Smooth muscle cell (in vitro differentiated cells): Measurements from ENCODE around the gene BAHCC1. TPM values are rescaled to one million over a fixed set of nuclear protein-coding genes. Genes with fewer than 3 reads are reported as not detected.

Source experiments
- DNase-seq: peaks from one replicate; lab custom pipeline; 2025; ENCODE audit not compliant: unreplicated experiment; lab: John Stamatoyannopoulos, UW
- H2AFZ ChIP-seq: fragments of 200-600 bp; sonication (generic); 2 replicates; pipeline ENCODE4 v1.6.0; 2016; ENCODE audit warnings: antibody characterized with exemption, low read depth, mild to moderate bottlenecking
- H3F3A ChIP-seq: fragments of 200-600 bp; sonication (generic); 2 replicates; pipeline ENCODE4 v1.6.0; 2017; ENCODE audit warnings: antibody characterized with exemption, low read depth
- H3K27ac ChIP-seq: fragments of 200-600 bp; sonication (generic); 2 replicates; pipeline ENCODE4 v1.5.1; 2016; ENCODE audit warnings: low read depth, mild to moderate bottlenecking
- H3K27me3 ChIP-seq: fragments of 200-600 bp; sonication (generic); 2 replicates; pipeline ENCODE4 v1.6.1; 2016; ENCODE audit warnings: low read depth, mild to moderate bottlenecking
- H3K36me3 ChIP-seq: fragments of 200-600 bp; sonication (generic); 2 replicates; pipeline ENCODE4 v1.5.1; 2016; ENCODE audit warnings: low read depth
- H3K4me1 ChIP-seq: fragments of 200-600 bp; sonication (generic); 2 replicates; pipeline ENCODE4 v1.5.1; 2016; ENCODE audit warnings: low read depth
- H3K4me2 ChIP-seq: fragments of 200-600 bp; sonication (generic); 2 replicates; pipeline ENCODE4 v1.6.0; 2016; ENCODE audit warnings: mild to moderate bottlenecking
- H3K4me3 ChIP-seq: fragments of 200-600 bp; sonication (generic); 2 replicates; pipeline ENCODE4 v1.5.1; 2016; ENCODE audit warnings: mild to moderate bottlenecking
- H3K79me2 ChIP-seq: fragments of 200-600 bp; sonication (generic); 2 replicates; pipeline ENCODE4 v1.6.0; 2016; ENCODE audit warnings: low read depth, mild to moderate bottlenecking
- H3K9ac ChIP-seq: fragments of 200-600 bp; sonication (generic); 2 replicates; pipeline ENCODE4 v1.6.0; 2016; ENCODE audit warnings: low read depth
- H3K9me3 ChIP-seq: fragments of 200-600 bp; sonication (generic); replicated peaks from 2 replicates; pipeline ENCODE4 v1.5.1; 2016; ENCODE audit warnings: low read depth
- H4K20me1 ChIP-seq: fragments of 200-600 bp; sonication (generic); 2 replicates; pipeline ENCODE4 v1.6.0; 2016; ENCODE audit warnings: low read depth
- CTCF ChIP-seq: fragments of 200-600 bp; sonication (generic); IDR thresholded peaks from 2 replicates; pipeline ENCODE4 v1.5.1; 2017; ENCODE audit warnings: borderline replicate concordance, mild to moderate bottlenecking, antibody characterized with exemption; ENCODE audit not compliant: insufficient read depth, poor library complexity, severe bottlenecking
- WGBS: methylation state at CpG from one replicate; pipeline ENCODE4 v1.1.7; 2016; ENCODE audit warnings: low lambda C conversion rate; 5-methylcytosine and 5-hydroxymethylcytosine counted together
- polyA plus RNA-seq: library from polyadenylated mRNA; unstranded; fragments of >200 nt; fragmentation: Nextera tagmentation; extraction: Ambion mirVana; gene quantifications from 2 replicates; pipeline ENCODE4 v1.2.1, GENCODE V29; 2016
- total RNA-seq: library from RNA; depleted of rRNA; stranded (reverse); fragments of >200 nt; gene quantifications from 2 replicates; pipeline ENCODE4 v1.2.3, GENCODE V29; 2014

BAHCC1 gene
- total and polyA plus RNA-seq, 2 experiments from 2014 or later: 3.2 to 4.6 TPM

- H3K4me3 ChIP-seq: peak overlapping the region; percentile 23
- H3K9me3 ChIP-seq: no peaks in the 10 kb centered on the region
- peak; percentile 13 for DNase-seq
- no peaks in the 10 kb centered on the region for H3K36me3 ChIP-seq
- H3K4me2 ChIP-seq: peak overlapping the region; percentile 82
- H3K27ac ChIP-seq: no peak overlapping the region
- H3K4me1 ChIP-seq: peaks cover 6% of the 10 kb centered on the region
- TF ChIP-seq CTCF: no peak
- H4K20me1 ChIP-seq: no peaks in the 10 kb centered on the region
- no peak overlapping the region for H3K9ac ChIP-seq
- no peak overlapping the region for H2AFZ ChIP-seq
- H3K27me3 ChIP-seq: peaks cover 3% of the 10 kb centered on the region
- WGBS: 32% methylated on average over 22 of the region's 22 CpGs
- H3K79me2 ChIP-seq: no peaks in the 10 kb centered on the region
- no peaks in the 10 kb centered on the region for H3F3A ChIP-seq
Measured at GRCh38 chr17:81365148-81365600, 30.1 kb upstream of the BAHCC1 start.

GRCh38 chr17:81365601-81366585 is 29.4 kb upstream of the BAHCC1 start:
- Histone ChIP-seq H3K4me3 (no peak overlapping the region), H3K36me3 (no peaks in the 10 kb centered on the region), H4K20me1 (no peaks in the 10 kb centered on the region), H3K79me2 (no peaks in the 10 kb centered on the region), H3K27me3 (peaks cover 3% of the 10 kb centered on the region), H3K4me1 (peaks cover 6% of the 10 kb centered on the region), H3K9ac (no peak overlapping the region), H3K4me2 (peak overlapping the region; percentile 82), H3F3A (no peaks in the 10 kb centered on the region), H2AFZ (no peak overlapping the region), H3K27ac (no peak overlapping the region), H3K9me3 (no peaks in the 10 kb centered on the region)
- DNase-seq: no peak
- no peak for TF ChIP-seq CTCF
- WGBS: 91% methylated on average over 30 of the region's 30 CpGs

- no peaks in the 10 kb centered on the region for H4K20me1 ChIP-seq
- H3K4me1 ChIP-seq: peaks cover 6% of the 10 kb centered on the region
- H3K4me2 ChIP-seq: no peak overlapping the region
- H3K9ac ChIP-seq: no peak overlapping the region
- no peaks in the 10 kb centered on the region for H3F3A ChIP-seq
- H2AFZ ChIP-seq: no peak overlapping the region
- WGBS: 94% methylated on average over 10 of the region's 11 CpGs
- H3K79me2 ChIP-seq: no peaks in the 10 kb centered on the region
- no peak overlapping the region for H3K27ac ChIP-seq
- H3K27me3 ChIP-seq: peaks cover 3% of the 10 kb centered on the region
- TF ChIP-seq CTCF: no peak
- H3K9me3 ChIP-seq: no peaks in the 10 kb centered on the region
- H3K36me3 ChIP-seq: no peaks in the 10 kb centered on the region
- no peak overlapping the region for H3K4me3 ChIP-seq
- no peak for DNase-seq
Measured at GRCh38 chr17:81366648-81367047, 28.6 kb upstream of the BAHCC1 start.

GRCh38 chr17:81367171-81367570 is 28.1 kb upstream of the BAHCC1 start:
- Histone ChIP-seq H3K4me2 (no peak overlapping the region), H3K9ac (no peak overlapping the region), H3K36me3 (no peaks in the 10 kb centered on the region), H4K20me1 (no peaks in the 10 kb centered on the region), H3K4me3 (no peak overlapping the region), H3K79me2 (no peaks in the 10 kb centered on the region), H3K27me3 (peaks cover 3% of the 10 kb centered on the region), H3K9me3 (no peaks in the 10 kb centered on the region), H3K27ac (no peak overlapping the region), H3K4me1 (peaks cover 6% of the 10 kb centered on the region), H3F3A (no peaks in the 10 kb centered on the region), H2AFZ (no peak overlapping the region)
- no peak for DNase-seq
- 93% methylated on average over 12 of the region's 12 CpGs for WGBS
- no peak for TF ChIP-seq CTCF
